Fibroblast of lung (primary cell): ENCODE measurements around the gene OPALIN. TPM values are rescaled to one million over a fixed set of nuclear protein-coding genes. Genes with fewer than 3 reads are reported as not detected.

Experiments
- DNase-seq, 2 donors: peaks; one replicate each; pipeline versions ENCODE4 v3.0.0 to v3.0.0-alpha.2; 2010; ENCODE audit warnings: low read depth in 2 of 2
- H2AFZ ChIP-seq: 2 replicates; pipeline ENCODE4 v1.5.1; 2012; ENCODE audit warnings: low read length, control low read depth, inconsistent platforms
- H3K27ac ChIP-seq: 2 replicates; pipeline ENCODE4 v1.5.1; 2011; ENCODE audit warnings: low read length, control low read depth; ENCODE audit not compliant: insufficient read depth
- H3K27me3 ChIP-seq: 2 replicates; pipeline ENCODE4 v1.5.1; 2011; ENCODE audit warnings: mild to moderate bottlenecking, low read length; ENCODE audit not compliant: control insufficient read depth, insufficient read depth
- H3K36me3 ChIP-seq: 2 replicates; pipeline ENCODE4 v1.5.1; 2011; ENCODE audit warnings: low read length; ENCODE audit not compliant: control insufficient read depth, insufficient read depth
- H3K4me1 ChIP-seq: 2 replicates; pipeline ENCODE4 v1.5.1; 2011; ENCODE audit warnings: low read length; ENCODE audit not compliant: control insufficient read depth, insufficient read depth; ENCODE audit errors: extremely low read depth
- H3K4me2 ChIP-seq: 2 replicates; pipeline ENCODE4 v1.5.1; 2011; ENCODE audit warnings: low read length, control low read depth; ENCODE audit not compliant: insufficient read depth; ENCODE audit errors: extremely low read depth
- H3K4me3 ChIP-seq, 4 experiments: fragments of 200-600 bp in 1 of 4; sonication (generic) in 1 of 4; replicated peaks in 1 of 4; 2 replicates each; pipeline ENCODE4 v1.5.1; 2011 to 2016; ENCODE audit warnings: low read length in 4 of 4, low read depth in 3 of 4, mild to moderate bottlenecking in 3 of 4, control low read depth in 2 of 4, inconsistent platforms in 1 of 4, mixed read lengths in 1 of 4; ENCODE audit not compliant: insufficient read depth in 1 of 4; ENCODE audit errors: control extremely low read depth in 1 of 4
- H3K79me2 ChIP-seq: 2 replicates; pipeline ENCODE4 v1.5.1; 2012; ENCODE audit warnings: mild to moderate bottlenecking, low read length, inconsistent platforms; ENCODE audit not compliant: control insufficient read depth, insufficient read depth
- H3K9ac ChIP-seq: 2 replicates; pipeline ENCODE4 v1.5.1; 2011; ENCODE audit warnings: mild to moderate bottlenecking, low read length, control low read depth; ENCODE audit not compliant: insufficient read depth
- H3K9me3 ChIP-seq: 2 replicates; pipeline ENCODE4 v1.5.1; 2012; ENCODE audit warnings: low read depth, low read length; ENCODE audit not compliant: control insufficient read depth, insufficient read depth
- H4K20me1 ChIP-seq: 2 replicates; pipeline ENCODE4 v1.5.1; 2011; ENCODE audit warnings: low read length; ENCODE audit not compliant: control insufficient read depth, insufficient read depth; ENCODE audit errors: extremely low read depth
- EZH2 ChIP-seq: IDR thresholded peaks from 2 replicates; pipeline ENCODE4 v1.5.1; 2012; ENCODE audit warnings: low read length, control low read depth, mild to moderate bottlenecking; ENCODE audit errors: missing control alignments
- polyA plus RNA-seq, 2 donors: library from polyadenylated mRNA; depleted of rRNA in 1 of 2; stranded (reverse) in 1 of 2; unstranded in 1 of 2; fragments of >200 nt; gene quantifications; 2 replicates each; pipeline ENCODE4 v1.2.1, GENCODE V29; 2011 to 2012; ENCODE audit warnings: missing spikeins in 1 of 2
- total RNA-seq: library from RNA; depleted of rRNA; stranded (reverse); fragments of >200 nt; gene quantifications from 2 replicates; pipeline ENCODE4 v1.2.1, GENCODE V29; 2014
- TF ChIP-seq, protein P1 (sequence below), 2 donors: IDR thresholded peaks in 1 of 2; conservative IDR thresholded peaks in 1 of 2; 1 replicate in 1 of 2; 2 replicates in 1 of 2; pipeline ENCODE4 v1.5.1; 2011 to 2012; ENCODE audit warnings: low read length in 2 of 2, control low read depth in 1 of 2, inconsistent platforms in 1 of 2, low read depth in 1 of 2, mild to moderate bottlenecking in 1 of 2

The OPALIN gene
- total and polyA plus RNA-seq, 2 donors (not counting 1 experiment from before 2014, with no cell fraction given) = not detected

DNA sequence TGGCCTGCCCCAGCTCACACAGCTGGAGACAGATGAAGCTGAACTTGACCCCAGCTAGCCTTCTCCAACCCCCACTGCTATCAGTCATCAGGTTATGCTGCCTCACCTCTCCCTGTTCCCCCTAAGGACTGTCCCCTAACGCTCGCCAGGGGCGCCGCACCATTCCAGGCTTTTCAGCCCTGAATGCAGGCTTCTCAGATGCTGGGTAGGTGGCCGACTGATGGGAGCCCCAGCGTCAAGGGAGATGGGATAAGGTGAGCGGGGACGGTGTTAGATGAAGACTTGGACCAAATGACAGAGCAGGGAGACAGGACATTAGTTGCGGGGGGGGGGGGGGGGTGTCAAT, 15.8 kb upstream of the OPALIN start:
- Histone ChIP-seq H3K27ac (no peak overlapping the region), H3K4me3 (no peak overlapping the region), H3K27me3 (no peaks in the 10 kb centered on the region), H3K36me3 (no peaks in the 10 kb centered on the region), H3K79me2 (no peaks in the 10 kb centered on the region), H3K4me1 (no peaks in the 10 kb centered on the region), H3K9ac (no peak overlapping the region), H2AFZ (no peak overlapping the region), H3K9me3 (no peaks in the 10 kb centered on the region), H3K4me2 (no peak overlapping the region), H4K20me1 (no peaks in the 10 kb centered on the region)
- DNase-seq = no peak
- TF ChIP-seq, protein P1, sequence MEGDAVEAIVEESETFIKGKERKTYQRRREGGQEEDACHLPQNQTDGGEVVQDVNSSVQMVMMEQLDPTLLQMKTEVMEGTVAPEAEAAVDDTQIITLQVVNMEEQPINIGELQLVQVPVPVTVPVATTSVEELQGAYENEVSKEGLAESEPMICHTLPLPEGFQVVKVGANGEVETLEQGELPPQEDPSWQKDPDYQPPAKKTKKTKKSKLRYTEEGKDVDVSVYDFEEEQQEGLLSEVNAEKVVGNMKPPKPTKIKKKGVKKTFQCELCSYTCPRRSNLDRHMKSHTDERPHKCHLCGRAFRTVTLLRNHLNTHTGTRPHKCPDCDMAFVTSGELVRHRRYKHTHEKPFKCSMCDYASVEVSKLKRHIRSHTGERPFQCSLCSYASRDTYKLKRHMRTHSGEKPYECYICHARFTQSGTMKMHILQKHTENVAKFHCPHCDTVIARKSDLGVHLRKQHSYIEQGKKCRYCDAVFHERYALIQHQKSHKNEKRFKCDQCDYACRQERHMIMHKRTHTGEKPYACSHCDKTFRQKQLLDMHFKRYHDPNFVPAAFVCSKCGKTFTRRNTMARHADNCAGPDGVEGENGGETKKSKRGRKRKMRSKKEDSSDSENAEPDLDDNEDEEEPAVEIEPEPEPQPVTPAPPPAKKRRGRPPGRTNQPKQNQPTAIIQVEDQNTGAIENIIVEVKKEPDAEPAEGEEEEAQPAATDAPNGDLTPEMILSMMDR (conservative IDR thresholded peaks at IDR 0.05 in 1 of 2, IDR thresholded peaks at IDR 0.05 in 1 of 2; ENCODE audit: low read depth in 1 of 2, low read length in 2 of 2) = no peak
- TF ChIP-seq EZH2 = peak; percentile 13

DNA sequence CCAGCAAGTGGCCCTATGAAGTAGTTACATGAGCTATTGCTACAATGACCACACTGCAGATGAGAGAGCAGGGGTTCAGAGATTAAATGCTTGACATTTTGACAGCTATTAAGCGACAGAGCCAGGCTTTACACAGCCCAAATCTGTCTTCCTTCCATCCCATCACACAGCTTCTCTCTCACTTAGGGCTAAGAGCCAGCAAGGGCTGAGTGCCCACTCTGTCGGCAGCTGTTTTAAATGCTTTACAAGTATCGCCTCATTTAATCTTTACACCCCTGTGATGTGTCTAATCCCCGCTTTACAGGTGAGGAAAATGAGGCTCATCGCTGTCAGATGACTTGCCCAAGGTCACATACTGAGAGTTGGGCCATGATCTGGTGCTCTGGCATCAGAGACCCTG, 15.2 kb upstream of the OPALIN start:
- Histone ChIP-seq H3K4me1 (no peaks in the 10 kb centered on the region), H3K9ac (no peak overlapping the region), H3K27ac (no peak overlapping the region), H3K4me3 (no peak overlapping the region), H3K27me3 (no peaks in the 10 kb centered on the region), H3K79me2 (no peaks in the 10 kb centered on the region), H2AFZ (no peak overlapping the region), H4K20me1 (no peaks in the 10 kb centered on the region), H3K36me3 (no peaks in the 10 kb centered on the region), H3K9me3 (no peaks in the 10 kb centered on the region), H3K4me2 (no peak overlapping the region)
- no peak for DNase-seq
- TF ChIP-seq, protein P1 (conservative IDR thresholded peaks at IDR 0.05 in 1 of 2, IDR thresholded peaks at IDR 0.05 in 1 of 2; ENCODE audit: low read depth in 1 of 2, low read length in 2 of 2) = no peak
- TF ChIP-seq EZH2 = no peak

DNA sequence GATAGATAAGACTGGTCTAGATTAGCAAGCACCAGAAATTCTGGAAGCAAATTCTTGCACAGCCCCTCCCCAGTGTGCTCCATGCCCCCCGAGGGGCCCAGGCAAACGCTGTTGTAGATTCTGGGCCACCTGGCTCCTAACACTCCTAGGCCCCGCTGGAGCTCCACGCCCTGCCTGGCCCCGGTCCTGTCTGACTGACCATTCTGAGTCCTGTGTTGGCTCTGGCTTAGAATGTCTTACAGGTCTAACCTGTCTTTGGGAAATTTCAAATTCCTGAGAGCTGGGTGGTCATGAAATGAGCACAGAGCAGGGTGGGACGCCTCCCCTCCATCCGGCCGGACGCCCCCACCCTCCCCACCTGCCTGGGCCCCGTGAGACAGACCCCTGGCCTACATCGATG, 12.6 kb upstream of the OPALIN start:
- no peak for DNase-seq
- H3K27ac ChIP-seq = no peak overlapping the region
- no peak overlapping the region for H2AFZ ChIP-seq
- no peak for TF ChIP-seq EZH2
- no peaks in the 10 kb centered on the region for H3K4me1 ChIP-seq
- H3K36me3 ChIP-seq = no peaks in the 10 kb centered on the region
- no peaks in the 10 kb centered on the region for H3K27me3 ChIP-seq
- H3K79me2 ChIP-seq = no peaks in the 10 kb centered on the region
- no peaks in the 10 kb centered on the region for H4K20me1 ChIP-seq
- H3K9me3 ChIP-seq = no peaks in the 10 kb centered on the region
- H3K4me3 ChIP-seq = no peak overlapping the region
- H3K4me2 ChIP-seq = no peak overlapping the region
- H3K9ac ChIP-seq = no peak overlapping the region
